Smooth muscle cell (in vitro differentiated cells): Measurements from ENCODE around the gene CREM. TPM values are rescaled to one million over a fixed set of nuclear protein-coding genes. Genes with fewer than 3 reads are reported as not detected.

Source experiments
- DNase-seq: peaks from one replicate; lab custom pipeline; 2025; ENCODE audit not compliant: unreplicated experiment; lab: John Stamatoyannopoulos, UW
- H2AFZ ChIP-seq: fragments of 200-600 bp; sonication (generic); 2 replicates; pipeline ENCODE4 v1.6.0; 2016; ENCODE audit warnings: antibody characterized with exemption, low read depth, mild to moderate bottlenecking
- H3F3A ChIP-seq: fragments of 200-600 bp; sonication (generic); 2 replicates; pipeline ENCODE4 v1.6.0; 2017; ENCODE audit warnings: antibody characterized with exemption, low read depth
- H3K27ac ChIP-seq: fragments of 200-600 bp; sonication (generic); 2 replicates; pipeline ENCODE4 v1.5.1; 2016; ENCODE audit warnings: low read depth, mild to moderate bottlenecking
- H3K27me3 ChIP-seq: fragments of 200-600 bp; sonication (generic); 2 replicates; pipeline ENCODE4 v1.6.1; 2016; ENCODE audit warnings: low read depth, mild to moderate bottlenecking
- H3K36me3 ChIP-seq: fragments of 200-600 bp; sonication (generic); 2 replicates; pipeline ENCODE4 v1.5.1; 2016; ENCODE audit warnings: low read depth
- H3K4me1 ChIP-seq: fragments of 200-600 bp; sonication (generic); 2 replicates; pipeline ENCODE4 v1.5.1; 2016; ENCODE audit warnings: low read depth
- H3K4me2 ChIP-seq: fragments of 200-600 bp; sonication (generic); 2 replicates; pipeline ENCODE4 v1.6.0; 2016; ENCODE audit warnings: mild to moderate bottlenecking
- H3K4me3 ChIP-seq: fragments of 200-600 bp; sonication (generic); 2 replicates; pipeline ENCODE4 v1.5.1; 2016; ENCODE audit warnings: mild to moderate bottlenecking
- H3K79me2 ChIP-seq: fragments of 200-600 bp; sonication (generic); 2 replicates; pipeline ENCODE4 v1.6.0; 2016; ENCODE audit warnings: low read depth, mild to moderate bottlenecking
- H3K9ac ChIP-seq: fragments of 200-600 bp; sonication (generic); 2 replicates; pipeline ENCODE4 v1.6.0; 2016; ENCODE audit warnings: low read depth
- H3K9me3 ChIP-seq: fragments of 200-600 bp; sonication (generic); replicated peaks from 2 replicates; pipeline ENCODE4 v1.5.1; 2016; ENCODE audit warnings: low read depth
- H4K20me1 ChIP-seq: fragments of 200-600 bp; sonication (generic); 2 replicates; pipeline ENCODE4 v1.6.0; 2016; ENCODE audit warnings: low read depth
- CTCF ChIP-seq: fragments of 200-600 bp; sonication (generic); IDR thresholded peaks from 2 replicates; pipeline ENCODE4 v1.5.1; 2017; ENCODE audit warnings: borderline replicate concordance, mild to moderate bottlenecking, antibody characterized with exemption; ENCODE audit not compliant: insufficient read depth, poor library complexity, severe bottlenecking
- WGBS: methylation state at CpG from one replicate; pipeline ENCODE4 v1.1.7; 2016; ENCODE audit warnings: low lambda C conversion rate; 5-methylcytosine and 5-hydroxymethylcytosine counted together
- polyA plus RNA-seq: library from polyadenylated mRNA; unstranded; fragments of >200 nt; fragmentation: Nextera tagmentation; extraction: Ambion mirVana; gene quantifications from 2 replicates; pipeline ENCODE4 v1.2.1, GENCODE V29; 2016
- total RNA-seq: library from RNA; depleted of rRNA; stranded (reverse); fragments of >200 nt; gene quantifications from 2 replicates; pipeline ENCODE4 v1.2.3, GENCODE V29; 2014

The CREM gene
- total and polyA plus RNA-seq, 2 experiments from 2014 or later = 46.4 to 49.3 TPM

GRCh38 chr10:35237766-35238512, 111.3 kb downstream of the CREM start:
- WGBS = 93% methylated on average over 15 of the region's 15 CpGs
- no peak for DNase-seq
- TF ChIP-seq CTCF = no peak

GRCh38 chr10:35244549-35244948, 117.9 kb downstream of the CREM start:
- Histone ChIP-seq H3F3A (no peaks in the 10 kb centered on the region), H3K9me3 (no peaks in the 10 kb centered on the region), H4K20me1 (no peaks in the 10 kb centered on the region), H3K9ac (no peak overlapping the region), H2AFZ (no peak overlapping the region), H3K27ac (no peak overlapping the region), H3K27me3 (no peaks in the 10 kb centered on the region), H3K4me1 (no peaks in the 10 kb centered on the region), H3K4me2 (no peak overlapping the region), H3K36me3 (no peaks in the 10 kb centered on the region), H3K4me3 (no peak overlapping the region), H3K79me2 (no peaks in the 10 kb centered on the region)
- no peak for DNase-seq
- 85% methylated on average over 2 of the region's 2 CpGs for WGBS
- TF ChIP-seq CTCF = no peak

More at GRCh38 chr10:35237766-35238512, 111.3 kb downstream of the CREM start:
- H3K27ac ChIP-seq = no peak overlapping the region
- H3K79me2 ChIP-seq = no peaks in the 10 kb centered on the region
- H3K27me3 ChIP-seq = no peaks in the 10 kb centered on the region
- no peak overlapping the region for H2AFZ ChIP-seq
- no peaks in the 10 kb centered on the region for H4K20me1 ChIP-seq
- no peaks in the 10 kb centered on the region for H3F3A ChIP-seq
- no peaks in the 10 kb centered on the region for H3K36me3 ChIP-seq
- no peak overlapping the region for H3K4me2 ChIP-seq
- H3K9ac ChIP-seq = no peak overlapping the region
- no peaks in the 10 kb centered on the region for H3K4me1 ChIP-seq
- H3K9me3 ChIP-seq = no peaks in the 10 kb centered on the region
- no peak overlapping the region for H3K4me3 ChIP-seq

- DNase-seq = no peak
- Histone ChIP-seq H3K36me3 (no peaks in the 10 kb centered on the region), H2AFZ (no peak overlapping the region), H3K9me3 (no peaks in the 10 kb centered on the region), H3K4me3 (no peak overlapping the region), H3F3A (no peaks in the 10 kb centered on the region), H3K27ac (no peak overlapping the region), H3K79me2 (no peaks in the 10 kb centered on the region), H3K4me1 (no peaks in the 10 kb centered on the region), H3K4me2 (no peak overlapping the region), H4K20me1 (no peaks in the 10 kb centered on the region), H3K9ac (no peak overlapping the region), H3K27me3 (no peaks in the 10 kb centered on the region)
- TF ChIP-seq CTCF = no peak
- WGBS = 87% methylated on average over 8 of the region's 8 CpGs
Measured at GRCh38 chr10:35246770-35247343, 120.2 kb downstream of the CREM start.
